SK-N-SH (cell line): Measurements from ENCODE around the gene CPA1. TPM values are rescaled to one million over a fixed set of nuclear protein-coding genes. Genes with fewer than 3 reads are reported as not detected.

Source experiments
- CTCF ChIA-PET: fragments of 300-600, 350-600 bp; formaldehyde crosslinking; extraction: SDS; loops from one replicate; lab custom pipeline; 2021; lab: Yijun Ruan, JAX
- POLR2A ChIA-PET: fragments of 350-600 bp; sonication (Branson Sonifier 250); formaldehyde crosslinking; extraction: SDS; loops from one replicate; lab custom pipeline; 2020; ENCODE audit warnings: antibody characterized with exemption, inconsistent platforms; lab: Yijun Ruan, JAX
- DNase-seq: peaks from one replicate; pipeline ENCODE4 v3.0.0; 2012
- H2AFZ ChIP-seq: fragments of 200-600 bp; sonication (generic); 2 replicates; pipeline ENCODE4 v1.8.1; 2016; ENCODE audit warnings: antibody characterized with exemption, mild to moderate bottlenecking, low read depth
- H3F3A ChIP-seq: fragments of 200-600 bp; sonication (generic); replicated peaks from 2 replicates; pipeline ENCODE3; 2016; ENCODE audit warnings: antibody characterized with exemption, mild to moderate bottlenecking; ENCODE audit not compliant: insufficient read depth
- H3K27ac ChIP-seq, 2 experiments: fragments of 200-500 bp in 1 of 2; fragments of 200-600 bp in 1 of 2; sonication (Bioruptor generic) in 1 of 2; sonication (generic), shearing (Covaris generic) in 1 of 2; 2 replicates each; pipeline versions ENCODE4 v1.5.1 to v1.6.1; 2014 to 2016; ENCODE audit warnings: low read depth in 2 of 2, inconsistent platforms in 1 of 2, low read length in 1 of 2, mild to moderate bottlenecking in 1 of 2, mixed read lengths in 1 of 2
- H3K27me3 ChIP-seq: fragments of 200-600 bp; sonication (generic), shearing (Covaris generic); 2 replicates; pipeline ENCODE4 v1.6.1; 2016; ENCODE audit warnings: mixed run types; ENCODE audit not compliant: insufficient read depth
- H3K36me3 ChIP-seq, 2 experiments: fragments of 200-500 bp in 1 of 2; fragments of 200-600 bp in 1 of 2; sonication (Bioruptor generic) in 1 of 2; sonication (generic) in 1 of 2; replicated peaks in 1 of 2; 2 replicates each; pipeline versions ENCODE3 to v1.5.1; 2014 to 2016; ENCODE audit warnings: low read length in 1 of 2, mild to moderate bottlenecking in 1 of 2; ENCODE audit not compliant: insufficient read depth in 2 of 2, control insufficient read depth in 1 of 2
- H3K4me1 ChIP-seq, 2 experiments: fragments of 200-500 bp in 1 of 2; fragments of 200-600 bp in 1 of 2; sonication (Bioruptor generic) in 1 of 2; sonication (generic), shearing (Covaris generic) in 1 of 2; 2 replicates each; pipeline versions ENCODE4 v1.5.1 to v1.6.1; 2014 to 2016; ENCODE audit warnings: low read depth in 1 of 2, low read length in 1 of 2, mixed run types in 1 of 2; ENCODE audit not compliant: insufficient read depth in 2 of 2, control insufficient read depth in 1 of 2
- H3K4me2 ChIP-seq: fragments of 200-600 bp; sonication (generic), shearing (Covaris generic); 2 replicates; pipeline ENCODE4 v1.6.1; 2017; ENCODE audit warnings: mixed run types
- H3K4me3 ChIP-seq, 2 experiments: fragments of 200-500 bp in 1 of 2; fragments of 200-600 bp in 1 of 2; sonication (Bioruptor generic) in 1 of 2; sonication (generic), shearing (Covaris generic) in 1 of 2; 2 replicates each; pipeline versions ENCODE4 v1.5.1 to v1.8.1; 2014 to 2016; ENCODE audit warnings: low read depth in 2 of 2, inconsistent platforms in 1 of 2, low read length in 1 of 2, mild to moderate bottlenecking in 1 of 2, mixed read lengths in 1 of 2, moderate library complexity in 1 of 2
- H3K79me2 ChIP-seq: fragments of 200-600 bp; sonication (generic); 2 replicates; pipeline ENCODE4 v1.8.1; 2017; ENCODE audit warnings: mild to moderate bottlenecking; ENCODE audit not compliant: insufficient read depth
- H3K9ac ChIP-seq: fragments of 200-600 bp; sonication (generic); 2 replicates; pipeline ENCODE4 v1.6.1; 2017; ENCODE audit warnings: mixed run types
- H3K9me2 ChIP-seq: fragments of 200-600 bp; sonication (generic); 2 replicates; pipeline ENCODE4 v1.6.1; 2017; ENCODE audit warnings: mixed run types
- H3K9me3 ChIP-seq: fragments of 200-600 bp; sonication (generic); 2 replicates; pipeline ENCODE4 v1.6.1; 2017; ENCODE audit warnings: mixed run types, mild to moderate bottlenecking, moderate library complexity
- H4K20me1 ChIP-seq: fragments of 200-600 bp; sonication (generic); 2 replicates; pipeline ENCODE4 v1.6.1; 2017; ENCODE audit warnings: mild to moderate bottlenecking, mixed run types; ENCODE audit not compliant: insufficient read depth
- FOSL2 ChIP-seq: IDR thresholded peaks from 2 replicates; pipeline ENCODE4 v1.4.0; 2012; ENCODE audit warnings: low read depth, mild to moderate bottlenecking, moderate library complexity, borderline replicate concordance
- FOXJ3 ChIP-seq: sonication (generic); formaldehyde crosslinking; IDR thresholded peaks from 2 replicates; pipeline ENCODE4 v1.5.1; 2020; ENCODE audit warnings: mild to moderate bottlenecking, missing genetic modification reagents
- FOXM1 ChIP-seq: IDR thresholded peaks from 2 replicates; pipeline ENCODE4 v1.4.0; 2012; ENCODE audit warnings: low read depth, mild to moderate bottlenecking
- GABPA ChIP-seq: IDR thresholded peaks from 2 replicates; pipeline ENCODE4 v1.4.0; 2012; ENCODE audit warnings: low read depth, mild to moderate bottlenecking
- GATA2 ChIP-seq: sonication (generic); formaldehyde crosslinking; IDR thresholded peaks from 2 replicates; pipeline ENCODE4 v1.5.0; 2020; ENCODE audit warnings: mild to moderate bottlenecking, missing genetic modification reagents
- JUND ChIP-seq: IDR thresholded peaks from 2 replicates; pipeline ENCODE4 v1.4.0; 2012
- MEF2A ChIP-seq: IDR thresholded peaks from 2 replicates; pipeline ENCODE4 v1.4.0; 2012; ENCODE audit warnings: low read depth, borderline replicate concordance
- NRF1 ChIP-seq: IDR thresholded peaks from 2 replicates; pipeline ENCODE4 v1.6.1; 2012; ENCODE audit warnings: low read depth, mild to moderate bottlenecking, low read length
- POLR2AphosphoS5 ChIP-seq: IDR thresholded peaks from 2 replicates; pipeline ENCODE4 v1.6.1; 2012; ENCODE audit warnings: low read depth, low read length
- RAD21 ChIP-seq: IDR thresholded peaks from 2 replicates; pipeline ENCODE4 v1.6.1; 2012; ENCODE audit warnings: mild to moderate bottlenecking, low read length
- RFX5 ChIP-seq: IDR thresholded peaks from 2 replicates; pipeline ENCODE4 v1.6.1; 2012; ENCODE audit warnings: mild to moderate bottlenecking, improper control_type of control experiment, low read length
- RXRA ChIP-seq: IDR thresholded peaks from 2 replicates; pipeline ENCODE4 v1.4.0; 2012; ENCODE audit warnings: low read depth, mild to moderate bottlenecking, borderline replicate concordance
- SIN3A ChIP-seq: IDR thresholded peaks from 2 replicates; pipeline ENCODE4 v1.6.1; 2012; ENCODE audit warnings: low read depth, mild to moderate bottlenecking, low read length, moderate library complexity, borderline replicate concordance
- TAF1 ChIP-seq: IDR thresholded peaks from 2 replicates; pipeline ENCODE4 v1.6.1; 2012; ENCODE audit warnings: low read depth, mild to moderate bottlenecking, low read length, moderate library complexity, borderline replicate concordance
- TCF12 ChIP-seq: IDR thresholded peaks from 2 replicates; pipeline ENCODE4 v1.4.0; 2012
- USF1 ChIP-seq: IDR thresholded peaks from 2 replicates; pipeline ENCODE4 v1.4.0; 2012; ENCODE audit warnings: low read depth, borderline replicate concordance
- YY1 ChIP-seq: IDR thresholded peaks from 2 replicates; pipeline ENCODE4 v1.4.0; 2012; ENCODE audit warnings: low read depth, mild to moderate bottlenecking
- WGBS: methylation state at CpG from one replicate; pipeline ENCODE4 v1.1.6; 2017; ENCODE audit warnings: low lambda C conversion rate; 5-methylcytosine and 5-hydroxymethylcytosine counted together
- polyA plus RNA-seq, 3 experiments: library from polyadenylated mRNA; depleted of rRNA; stranded (reverse); fragments of >200 nt; gene quantifications; 2 replicates each; pipeline ENCODE4 v1.2.3, GENCODE V29; 2012
- TF ChIP-seq, protein P1 (sequence below): IDR thresholded peaks from 2 replicates; pipeline ENCODE4; 2012
- TF ChIP-seq, protein P2 (sequence below): IDR thresholded peaks from 2 replicates; pipeline ENCODE4 v1.4.0; 2012; ENCODE audit warnings: low read depth, borderline replicate concordance
- TF ChIP-seq, protein P3 (sequence below): fragments of 150-350 bp; IDR thresholded peaks from 2 replicates; pipeline ENCODE4 v1.6.1; 2016; ENCODE audit warnings: mild to moderate bottlenecking, low read depth, low read length

CPA1 gene
- polyA plus RNA-seq, 1 of the 3 experiments (the other 2 are of a cell fraction), result 0.05 TPM

- Histone ChIP-seq H3K27me3 (no peaks in the 10 kb centered on the region), H3K4me1 (no peaks in the 10 kb centered on the region; a peak in 1 of 4 replicates), H3K79me2 (no peaks in the 10 kb centered on the region), H4K20me1 (no peaks in the 10 kb centered on the region)
- no peak for TF ChIP-seq FOXJ3 (CRISPR knock-in tag)
- no peak for TF ChIP-seq TAF1
- TF ChIP-seq, all 33 proteins: peak for 0
- no peaks in the 10 kb centered on the region for H3K9me2 ChIP-seq
- no peaks in the 10 kb centered on the region for H3K9me3 ChIP-seq
- H3K4me2 ChIP-seq, result no peak overlapping the region
- H3K4me3 ChIP-seq, result no peak overlapping the region
- no peak overlapping the region for H3K27ac ChIP-seq
- no peak overlapping the region for H3K9ac ChIP-seq
- WGBS, result 70% methylated on average over 2 of the region's 2 CpGs
- no peak for DNase-seq
- H2AFZ ChIP-seq, result no peak overlapping the region
- CTCF ChIA-PET, result no interaction called here
- no peaks in the 10 kb centered on the region for H3K36me3 ChIP-seq
- POLR2A ChIA-PET, result no interaction called here
- H3F3A ChIP-seq, result no peaks in the 10 kb centered on the region
Measured at GRCh38 chr7:130388671-130389070, 8.4 kb downstream of the CPA1 start.

DNA sequence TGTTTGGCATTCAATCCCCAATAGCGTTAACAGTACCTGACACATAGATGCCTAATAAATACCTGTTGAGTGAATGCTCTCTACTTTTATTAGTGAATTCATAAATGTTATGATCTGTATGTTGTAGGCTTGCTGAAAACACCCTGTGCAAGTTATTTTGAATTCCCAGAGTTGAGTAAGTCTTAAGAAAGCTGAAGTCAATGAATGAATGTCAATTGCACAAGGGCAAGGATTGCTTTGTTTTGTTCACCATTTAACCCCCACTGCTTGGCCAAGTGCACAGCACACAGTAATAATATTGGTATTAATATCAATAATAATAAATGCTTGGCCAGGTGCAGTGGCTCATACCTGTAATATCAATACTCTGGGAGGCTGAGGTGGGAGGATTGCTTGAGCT is 10.2 kb downstream of the CPA1 start:
- H3K27ac ChIP-seq, result no peak overlapping the region
- no peak overlapping the region for H3K4me3 ChIP-seq
- H3K9me3 ChIP-seq, result no peaks in the 10 kb centered on the region
- peaks cover 0 to 4% of the 10 kb centered on the region in 2 experiments; a peak in 2 of 4 replicates for H3K4me1 ChIP-seq
- H3K79me2 ChIP-seq, result no peaks in the 10 kb centered on the region
- H3K9ac ChIP-seq, result no peak overlapping the region
- 95% methylated on average over 1 of the region's 1 CpG for whole genome bisulfite sequencing
- no peaks in the 10 kb centered on the region for H3F3A ChIP-seq
- DNase-seq, result no peak
- H3K36me3 ChIP-seq, result peaks cover 0 to 2% of the 10 kb centered on the region in 2 experiments
- no peak overlapping the region for H3K4me2 ChIP-seq
- ChIA-PET CTCF (no interaction called here), POLR2A (no interaction called here)
- TF ChIP-seq POLR2AphosphoS5 (no peak), SIN3A (no peak), RFX5 (no peak), NRF1 (no peak), TAF1 (no peak), USF1 (no peak), YY1 (no peak), FOSL2 (no peak), FOXJ3 (CRISPR knock-in tag) (no peak), RXRA (no peak), TCF12 (no peak), RAD21 (no peak), JUND (no peak), GABPA (no peak), MEF2A (no peak), FOXM1 (no peak), GATA2 (no peak)
- TF ChIP-seq, protein P1, sequence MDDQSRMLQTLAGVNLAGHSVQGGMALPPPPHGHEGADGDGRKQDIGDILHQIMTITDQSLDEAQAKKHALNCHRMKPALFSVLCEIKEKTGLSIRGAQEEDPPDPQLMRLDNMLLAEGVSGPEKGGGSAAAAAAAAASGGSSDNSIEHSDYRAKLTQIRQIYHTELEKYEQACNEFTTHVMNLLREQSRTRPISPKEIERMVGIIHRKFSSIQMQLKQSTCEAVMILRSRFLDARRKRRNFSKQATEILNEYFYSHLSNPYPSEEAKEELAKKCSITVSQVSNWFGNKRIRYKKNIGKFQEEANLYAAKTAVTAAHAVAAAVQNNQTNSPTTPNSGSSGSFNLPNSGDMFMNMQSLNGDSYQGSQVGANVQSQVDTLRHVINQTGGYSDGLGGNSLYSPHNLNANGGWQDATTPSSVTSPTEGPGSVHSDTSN, result no peak
- TF ChIP-seq, protein P2, sequence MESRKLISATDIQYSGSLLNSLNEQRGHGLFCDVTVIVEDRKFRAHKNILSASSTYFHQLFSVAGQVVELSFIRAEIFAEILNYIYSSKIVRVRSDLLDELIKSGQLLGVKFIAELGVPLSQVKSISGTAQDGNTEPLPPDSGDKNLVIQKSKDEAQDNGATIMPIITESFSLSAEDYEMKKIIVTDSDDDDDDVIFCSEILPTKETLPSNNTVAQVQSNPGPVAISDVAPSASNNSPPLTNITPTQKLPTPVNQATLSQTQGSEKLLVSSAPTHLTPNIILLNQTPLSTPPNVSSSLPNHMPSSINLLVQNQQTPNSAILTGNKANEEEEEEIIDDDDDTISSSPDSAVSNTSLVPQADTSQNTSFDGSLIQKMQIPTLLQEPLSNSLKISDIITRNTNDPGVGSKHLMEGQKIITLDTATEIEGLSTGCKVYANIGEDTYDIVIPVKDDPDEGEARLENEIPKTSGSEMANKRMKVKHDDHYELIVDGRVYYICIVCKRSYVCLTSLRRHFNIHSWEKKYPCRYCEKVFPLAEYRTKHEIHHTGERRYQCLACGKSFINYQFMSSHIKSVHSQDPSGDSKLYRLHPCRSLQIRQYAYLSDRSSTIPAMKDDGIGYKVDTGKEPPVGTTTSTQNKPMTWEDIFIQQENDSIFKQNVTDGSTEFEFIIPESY, result no peak
- TF ChIP-seq, protein P3, sequence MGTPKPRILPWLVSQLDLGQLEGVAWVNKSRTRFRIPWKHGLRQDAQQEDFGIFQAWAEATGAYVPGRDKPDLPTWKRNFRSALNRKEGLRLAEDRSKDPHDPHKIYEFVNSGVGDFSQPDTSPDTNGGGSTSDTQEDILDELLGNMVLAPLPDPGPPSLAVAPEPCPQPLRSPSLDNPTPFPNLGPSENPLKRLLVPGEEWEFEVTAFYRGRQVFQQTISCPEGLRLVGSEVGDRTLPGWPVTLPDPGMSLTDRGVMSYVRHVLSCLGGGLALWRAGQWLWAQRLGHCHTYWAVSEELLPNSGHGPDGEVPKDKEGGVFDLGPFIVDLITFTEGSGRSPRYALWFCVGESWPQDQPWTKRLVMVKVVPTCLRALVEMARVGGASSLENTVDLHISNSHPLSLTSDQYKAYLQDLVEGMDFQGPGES, result no peak
- no peaks in the 10 kb centered on the region for H3K27me3 ChIP-seq
- H3K9me2 ChIP-seq, result no peaks in the 10 kb centered on the region
- H2AFZ ChIP-seq, result no peak overlapping the region
- no peaks in the 10 kb centered on the region for H4K20me1 ChIP-seq
